HepG2 (cell line): ENCODE results near the gene FGF18. TPM values are rescaled to one million over a fixed set of nuclear protein-coding genes. Genes with fewer than 3 reads are reported as not detected.

Experiments used
- ATAC-seq: fragments of 200-7000 bp; cut with Tn5 transposase; 3 replicates; pipeline ENCODE4 v1.9.1; 2020; ENCODE audit warnings: mild to moderate bottlenecking, moderate library complexity
- BruUV-seq: library from RNA; stranded (reverse); fragments of 400-500 nt; replicated peaks from 2 replicates; lab custom pipeline; 2021; lab: Mats Ljungman, UMichigan
- CTCF ChIA-PET: fragments of 300-600 bp; formaldehyde crosslinking; extraction: SDS; loops from one replicate; lab custom pipeline; 2021; ENCODE audit warnings: low total read pairs, inconsistent platforms, low intra/inter-chr PET ratio; lab: Yijun Ruan, JAX
- POLR2A ChIA-PET: fragments of 350-600 bp; sonication (Branson Sonifier 250); formaldehyde crosslinking; loops from one replicate; lab custom pipeline; 2020; ENCODE audit warnings: antibody characterized with exemption, inconsistent platforms; lab: Yijun Ruan, JAX
- DNase-seq: peaks from one replicate; pipeline ENCODE4 v3.0.0-alpha.2; 2015; ENCODE audit warnings: low spot score
- FAIRE-seq: peaks from 3 replicates; lab custom pipeline; 2011; peaks lifted over from hg19 to GRCh38; lab: Jason Lieb, UNC
- H2AFZ ChIP-seq: one replicate; pipeline ENCODE4 v1.6.1; 2011; ENCODE audit warnings: low read length, inconsistent platforms
- H3K27ac ChIP-seq: fragments of 300-600 bp; 3 replicates; pipeline ENCODE4 v1.8.0; 2011; ENCODE audit warnings: mixed run types, mild to moderate bottlenecking, mixed read lengths, low read length, inconsistent platforms; ENCODE audit not compliant: insufficient read depth; ENCODE audit errors: extremely low read length
- H3K27me3 ChIP-seq, 2 experiments: fragments of 200-600 bp in 1 of 2; 2 replicates in 1 of 2; 3 replicates in 1 of 2; pipeline versions ENCODE4 v1.6.0 to v1.8.0; 2011; ENCODE audit warnings: low read length in 2 of 2, mild to moderate bottlenecking in 2 of 2, moderate library complexity in 2 of 2, inconsistent platforms in 1 of 2; ENCODE audit not compliant: insufficient read depth in 2 of 2, control insufficient read depth in 1 of 2
- H3K36me3 ChIP-seq, 2 experiments: fragments of 200-600 bp in 1 of 2; replicated peaks in 1 of 2; 2 replicates in 1 of 2; 3 replicates in 1 of 2; pipeline versions ENCODE4 v1.5.1 to v1.8.0; 2011; ENCODE audit warnings: low read length in 2 of 2, inconsistent platforms in 1 of 2; ENCODE audit not compliant: insufficient read depth in 2 of 2, control insufficient read depth in 1 of 2
- H3K4me1 ChIP-seq: 2 replicates; pipeline ENCODE4 v1.5.1; 2012; ENCODE audit warnings: low read length, inconsistent platforms; ENCODE audit not compliant: insufficient read depth
- H3K4me2 ChIP-seq: 2 replicates; pipeline ENCODE4 v1.6.0; 2011; ENCODE audit warnings: low read depth, low read length, inconsistent platforms
- H3K4me3 ChIP-seq, 3 experiments: fragments of 200-600 bp in 1 of 3; sonication (generic), shearing (Covaris generic) in 1 of 3; replicated peaks in 1 of 3; 2 replicates each; pipeline ENCODE4 v1.5.1; 2011 to 2016; ENCODE audit warnings: low read length in 3 of 3, inconsistent platforms in 2 of 3, low read depth in 2 of 3, mild to moderate bottlenecking in 2 of 3, control low read depth in 1 of 3, mixed read lengths in 1 of 3; ENCODE audit not compliant: insufficient read depth in 1 of 3
- H3K79me2 ChIP-seq: one replicate; pipeline ENCODE4 v1.6.1; 2011; ENCODE audit warnings: low read length, inconsistent platforms; ENCODE audit not compliant: insufficient read depth
- H3K9ac ChIP-seq: 2 replicates; pipeline ENCODE4 v1.6.0; 2011; ENCODE audit warnings: mild to moderate bottlenecking, low read depth, low read length, inconsistent platforms; ENCODE audit not compliant: insufficient read depth
- H3K9me3 ChIP-seq: 2 replicates; pipeline ENCODE4 v1.5.1; 2012; ENCODE audit warnings: mild to moderate bottlenecking, low read length
- H4K20me1 ChIP-seq: 2 replicates; pipeline ENCODE4 v1.6.0; 2011; ENCODE audit warnings: inconsistent platforms, mild to moderate bottlenecking, low read length, moderate library complexity; ENCODE audit not compliant: insufficient read depth
- DNMT1 ChIP-seq: sonication (generic); formaldehyde crosslinking; IDR thresholded peaks from 2 replicates; pipeline ENCODE4 v1.5.1; 2020; ENCODE audit warnings: mild to moderate bottlenecking, missing genetic modification reagents
- HNRNPLL ChIP-seq: fragments of 200-400 bp; formaldehyde crosslinking; IDR thresholded peaks from 2 replicates; pipeline ENCODE4 v1.6.1; 2017; ENCODE audit warnings: mild to moderate bottlenecking, low read depth, low read length; ENCODE audit not compliant: poor library complexity, severe bottlenecking
- HOXD1 ChIP-seq: sonication (generic); formaldehyde crosslinking; IDR thresholded peaks from 2 replicates; pipeline ENCODE4 v1.5.0; 2020; ENCODE audit warnings: missing genetic modification reagents
- IKZF1 ChIP-seq: fragments of 450-650 bp; IDR thresholded peaks from 2 replicates; pipeline ENCODE4 v1.7.1; 2016
- MEIS2 ChIP-seq: sonication (generic); formaldehyde crosslinking; IDR thresholded peaks from 2 replicates; pipeline ENCODE4 v1.9.0; 2021; ENCODE audit warnings: mild to moderate bottlenecking, missing genetic modification reagents
- TERF1 ChIP-seq: sonication (generic); formaldehyde crosslinking; IDR thresholded peaks from 2 replicates; pipeline ENCODE4 v1.8.0; 2022; ENCODE audit warnings: mild to moderate bottlenecking, missing genetic modification reagents, moderate library complexity
- ZBTB25 ChIP-seq: IDR thresholded peaks from 2 replicates; pipeline ENCODE4 v1.6.1; 2018; ENCODE audit warnings: missing genetic modification reagents
- ZNF326 ChIP-seq: sonication (generic); formaldehyde crosslinking; IDR thresholded peaks from 2 replicates; pipeline ENCODE4 v1.4.0; 2020; ENCODE audit warnings: missing genetic modification reagents, borderline replicate concordance
- ZNF614 ChIP-seq: IDR thresholded peaks from 2 replicates; pipeline ENCODE4 v1.6.1; 2018; ENCODE audit warnings: missing biosample characterization, missing genetic modification reagents, inconsistent platforms, borderline replicate concordance
- ZNF619 ChIP-seq: sonication (generic); formaldehyde crosslinking; IDR thresholded peaks from 2 replicates; pipeline ENCODE4 v1.4.0; 2020; ENCODE audit warnings: mild to moderate bottlenecking, missing genetic modification reagents
- WGBS: methylation state at CpG from one replicate; pipeline ENCODE4 v1.1.6; 2017; ENCODE audit warnings: low lambda C conversion rate; 5-methylcytosine and 5-hydroxymethylcytosine counted together
- in situ Hi-C: cut with HindIII; loops from 2 replicates; pipeline ENCODE4 v1.10.0; 2017; ENCODE audit warnings: low pct_unique_long_range_greater_than_20kb; ENCODE audit not compliant: extremely low pct_ligation_motif_present
- intact Hi-C: fragments of 100-400 bp; cut with micrococcal nuclease; formaldehyde crosslinking; loops from one replicate; pipeline ENCODE4 v1.10.0; 2022; ENCODE audit not compliant: unreplicated experiment
- polyA plus RNA-seq, 8 experiments: library from polyadenylated mRNA; depleted of rRNA in 3 of 8; stranded (reverse) in 7 of 8; unstranded in 1 of 8; fragments of >200 nt; fragmentation: Illumina TruSeq in 4 of 8; extraction: Trizol in 4 of 8; gene quantifications; 2 replicates each; pipeline versions ENCODE4 v1.2.1 to v1.2.3, GENCODE V29; 2011 to 2016; ENCODE audit warnings: low read depth in 4 of 8, missing spikeins in 1 of 8, mixed read lengths in 1 of 8; ENCODE audit not compliant: insufficient read depth in 1 of 8
- total RNA-seq, 5 experiments: library from RNA; depleted of rRNA; stranded (reverse); fragments of >200 nt; fragmentation: Illumina TruSeq; extraction: Trizol; gene quantifications; 2 replicates each; pipeline ENCODE4 v1.2.3, GENCODE V29; 2016; ENCODE audit warnings: low read depth in 1 of 5
- TF ChIP-seq, protein P1 (sequence below): sonication (generic); formaldehyde crosslinking; IDR thresholded peaks from 2 replicates; pipeline ENCODE4 v1.8.1; 2022; ENCODE audit warnings: low read depth, mild to moderate bottlenecking, missing genetic modification reagents
- TF ChIP-seq, protein P2 (sequence below): sonication (generic); formaldehyde crosslinking; IDR thresholded peaks from 2 replicates; pipeline ENCODE4 v1.4.0; 2020; ENCODE audit warnings: mild to moderate bottlenecking, missing genetic modification reagents

The FGF18 gene
- total and polyA plus RNA-seq, 2 of the 13 experiments (the other 11 are each of a cell fraction or from before 2014, with no cell fraction given): not detected

GRCh38 chr5:171410181-171410580, 9.3 kb upstream of the FGF18 start:
- Histone ChIP-seq H3K27me3 (no peaks in the 10 kb centered on the region), H3K27ac (no peak overlapping the region), H3K9me3 (no peaks in the 10 kb centered on the region), H3K9ac (no peak overlapping the region), H4K20me1 (peaks cover 80% of the 10 kb centered on the region), H3K79me2 (peaks cover 47% of the 10 kb centered on the region), H3K36me3 (peaks cover 12 to 77% of the 10 kb centered on the region in 2 experiments), H3K4me1 (peaks cover 10% of the 10 kb centered on the region), H3K4me2 (no peak overlapping the region), H3K4me3 (no peak overlapping the region), H2AFZ (no peak overlapping the region)
- FAIRE-seq: no peak
- ChIA-PET POLR2A (interaction anchor here (1.4 kb wide), 1 partner anchor 23 kb away, joined by 3 read pairs; no protein-coding TSS in a partner anchor), CTCF (no interaction called here)
- DNase-seq: no peak
- BruUV-seq: no TSS peak
- ATAC-seq: no peak
- in situ Hi-C loops (no loop called here), intact Hi-C loops (no loop called here)
- TF ChIP-seq ZNF619 (CRISPR knock-in tag): no peak
- TF ChIP-seq ZNF326 (CRISPR knock-in tag): no peak
- TF ChIP-seq TERF1 (CRISPR knock-in tag): no peak
- no peak for TF ChIP-seq HNRNPLL
- TF ChIP-seq ZNF614: no peak
- no peak for TF ChIP-seq IKZF1
- TF ChIP-seq, protein P1, sequence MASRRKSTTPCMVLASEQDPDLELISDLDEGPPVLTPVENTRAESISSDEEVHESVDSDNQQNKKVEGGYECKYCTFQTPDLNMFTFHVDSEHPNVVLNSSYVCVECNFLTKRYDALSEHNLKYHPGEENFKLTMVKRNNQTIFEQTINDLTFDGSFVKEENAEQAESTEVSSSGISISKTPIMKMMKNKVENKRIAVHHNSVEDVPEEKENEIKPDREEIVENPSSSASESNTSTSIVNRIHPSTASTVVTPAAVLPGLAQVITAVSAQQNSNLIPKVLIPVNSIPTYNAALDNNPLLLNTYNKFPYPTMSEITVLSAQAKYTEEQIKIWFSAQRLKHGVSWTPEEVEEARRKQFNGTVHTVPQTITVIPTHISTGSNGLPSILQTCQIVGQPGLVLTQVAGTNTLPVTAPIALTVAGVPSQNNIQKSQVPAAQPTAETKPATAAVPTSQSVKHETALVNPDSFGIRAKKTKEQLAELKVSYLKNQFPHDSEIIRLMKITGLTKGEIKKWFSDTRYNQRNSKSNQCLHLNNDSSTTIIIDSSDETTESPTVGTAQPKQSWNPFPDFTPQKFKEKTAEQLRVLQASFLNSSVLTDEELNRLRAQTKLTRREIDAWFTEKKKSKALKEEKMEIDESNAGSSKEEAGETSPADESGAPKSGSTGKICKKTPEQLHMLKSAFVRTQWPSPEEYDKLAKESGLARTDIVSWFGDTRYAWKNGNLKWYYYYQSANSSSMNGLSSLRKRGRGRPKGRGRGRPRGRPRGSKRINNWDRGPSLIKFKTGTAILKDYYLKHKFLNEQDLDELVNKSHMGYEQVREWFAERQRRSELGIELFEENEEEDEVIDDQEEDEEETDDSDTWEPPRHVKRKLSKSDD (CRISPR knock-in tag): no peak
- no peak for TF ChIP-seq DNMT1 (CRISPR knock-in tag)
- TF ChIP-seq HOXD1: no peak
- no peak for TF ChIP-seq MEIS2
- TF ChIP-seq ZBTB25 (CRISPR knock-in tag): no peak
- TF ChIP-seq, protein P2, sequence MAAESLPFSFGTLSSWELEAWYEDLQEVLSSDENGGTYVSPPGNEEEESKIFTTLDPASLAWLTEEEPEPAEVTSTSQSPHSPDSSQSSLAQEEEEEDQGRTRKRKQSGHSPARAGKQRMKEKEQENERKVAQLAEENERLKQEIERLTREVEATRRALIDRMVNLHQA (CRISPR knock-in tag): no peak
- 4% methylated on average over 1 of the region's 1 CpG for WGBS
